ENCODE data around the gene SLC6A6.
"Not testable (repeated sequence)": the region's sequence is repeated elsewhere in the genome, so short reads cannot be mapped to it uniquely, and the experiment has no call there.

SLC6A6 gene

DNA sequence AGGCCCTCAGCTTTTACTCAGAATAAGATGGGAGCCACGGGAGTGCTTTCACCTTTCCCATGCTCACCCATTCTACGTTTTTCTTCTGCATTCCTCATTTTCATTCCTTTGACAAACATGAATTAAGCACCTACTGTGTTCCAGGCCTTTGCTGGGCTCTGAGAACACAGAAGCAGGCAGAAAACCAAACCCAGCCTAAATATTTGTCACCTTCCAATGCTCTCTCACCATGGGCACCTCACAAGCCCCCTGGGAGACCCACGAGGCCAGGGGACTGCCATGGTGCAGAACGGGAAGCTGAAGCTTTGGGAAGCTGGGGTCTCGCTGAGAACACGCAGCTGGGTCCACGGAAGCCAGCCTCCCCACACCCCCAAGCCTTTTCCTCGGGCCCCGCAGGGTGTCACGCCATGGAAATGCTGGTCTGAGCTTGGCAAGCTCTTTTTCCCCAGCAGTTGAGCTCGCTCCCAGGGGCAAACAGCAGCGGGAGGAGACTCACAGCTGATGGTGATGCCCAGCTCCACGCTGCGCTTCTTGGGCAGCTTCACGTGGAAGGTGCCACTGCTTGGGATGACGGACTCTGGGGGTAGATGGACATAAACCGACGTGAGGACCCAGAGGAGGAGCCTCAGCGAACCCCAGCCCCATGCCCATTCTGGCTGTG lies 110.0 kb downstream of the SLC6A6 start:
- no peaks in the 10 kb centered on the region; the same call in none of the 2 replicates for H3K27me3 ChIP-seq (replicated peaks; ENCODE audit: control insufficient read depth, insufficient read depth, low read length)
- TF ChIP-seq, protein P1, sequence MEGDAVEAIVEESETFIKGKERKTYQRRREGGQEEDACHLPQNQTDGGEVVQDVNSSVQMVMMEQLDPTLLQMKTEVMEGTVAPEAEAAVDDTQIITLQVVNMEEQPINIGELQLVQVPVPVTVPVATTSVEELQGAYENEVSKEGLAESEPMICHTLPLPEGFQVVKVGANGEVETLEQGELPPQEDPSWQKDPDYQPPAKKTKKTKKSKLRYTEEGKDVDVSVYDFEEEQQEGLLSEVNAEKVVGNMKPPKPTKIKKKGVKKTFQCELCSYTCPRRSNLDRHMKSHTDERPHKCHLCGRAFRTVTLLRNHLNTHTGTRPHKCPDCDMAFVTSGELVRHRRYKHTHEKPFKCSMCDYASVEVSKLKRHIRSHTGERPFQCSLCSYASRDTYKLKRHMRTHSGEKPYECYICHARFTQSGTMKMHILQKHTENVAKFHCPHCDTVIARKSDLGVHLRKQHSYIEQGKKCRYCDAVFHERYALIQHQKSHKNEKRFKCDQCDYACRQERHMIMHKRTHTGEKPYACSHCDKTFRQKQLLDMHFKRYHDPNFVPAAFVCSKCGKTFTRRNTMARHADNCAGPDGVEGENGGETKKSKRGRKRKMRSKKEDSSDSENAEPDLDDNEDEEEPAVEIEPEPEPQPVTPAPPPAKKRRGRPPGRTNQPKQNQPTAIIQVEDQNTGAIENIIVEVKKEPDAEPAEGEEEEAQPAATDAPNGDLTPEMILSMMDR (IDR thresholded peaks at IDR 0.05; ENCODE audit: insufficient read depth, low read length, poor library complexity, severe bottlenecking) = no peak
- no peak for DNase-seq (ENCODE audit: extremely low read depth, insufficient read length)

DNA sequence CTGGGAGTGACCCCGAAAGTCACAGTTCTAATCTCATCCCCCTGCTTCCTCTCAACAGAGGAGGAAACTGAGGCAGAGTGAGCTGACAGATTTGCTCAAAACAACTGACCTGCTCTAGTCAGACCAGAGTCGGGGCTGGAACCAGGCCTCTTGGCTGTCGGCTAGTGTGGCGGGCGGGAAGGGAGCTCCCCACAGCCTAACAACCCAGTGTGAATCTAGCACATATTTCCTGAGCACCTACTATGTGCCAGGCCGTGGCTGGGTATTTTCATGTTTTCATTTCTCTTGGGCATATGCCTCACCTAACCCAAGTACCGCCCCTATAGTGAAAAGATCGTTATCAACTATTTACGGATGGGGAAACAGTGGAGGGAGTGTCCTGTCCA lies 110.5 kb downstream of the SLC6A6 start:
- TF ChIP-seq, protein P1 (IDR thresholded peaks at IDR 0.05; ENCODE audit: insufficient read depth, low read length, poor library complexity, severe bottlenecking) = no peak
- no peaks in the 10 kb centered on the region; the same call in none of the 2 replicates for H3K27me3 ChIP-seq (replicated peaks; ENCODE audit: control insufficient read depth, insufficient read depth, low read length)
- no peak for DNase-seq (ENCODE audit: extremely low read depth, insufficient read length)
- H3K4me3 ChIP-seq (replicated peaks; ENCODE audit: low read depth, low read length) = no peak overlapping the region
- H3K36me3 ChIP-seq (ENCODE audit: control insufficient read depth, insufficient read depth, low read length) = no peaks in the 10 kb centered on the region

More for the DNA sequence above, 110.0 kb downstream of the SLC6A6 start:
- H3K36me3 ChIP-seq (ENCODE audit: control insufficient read depth, insufficient read depth, low read length) = no peaks in the 10 kb centered on the region
- H3K4me3 ChIP-seq (replicated peaks; ENCODE audit: low read depth, low read length) = no peak overlapping the region

DNA sequence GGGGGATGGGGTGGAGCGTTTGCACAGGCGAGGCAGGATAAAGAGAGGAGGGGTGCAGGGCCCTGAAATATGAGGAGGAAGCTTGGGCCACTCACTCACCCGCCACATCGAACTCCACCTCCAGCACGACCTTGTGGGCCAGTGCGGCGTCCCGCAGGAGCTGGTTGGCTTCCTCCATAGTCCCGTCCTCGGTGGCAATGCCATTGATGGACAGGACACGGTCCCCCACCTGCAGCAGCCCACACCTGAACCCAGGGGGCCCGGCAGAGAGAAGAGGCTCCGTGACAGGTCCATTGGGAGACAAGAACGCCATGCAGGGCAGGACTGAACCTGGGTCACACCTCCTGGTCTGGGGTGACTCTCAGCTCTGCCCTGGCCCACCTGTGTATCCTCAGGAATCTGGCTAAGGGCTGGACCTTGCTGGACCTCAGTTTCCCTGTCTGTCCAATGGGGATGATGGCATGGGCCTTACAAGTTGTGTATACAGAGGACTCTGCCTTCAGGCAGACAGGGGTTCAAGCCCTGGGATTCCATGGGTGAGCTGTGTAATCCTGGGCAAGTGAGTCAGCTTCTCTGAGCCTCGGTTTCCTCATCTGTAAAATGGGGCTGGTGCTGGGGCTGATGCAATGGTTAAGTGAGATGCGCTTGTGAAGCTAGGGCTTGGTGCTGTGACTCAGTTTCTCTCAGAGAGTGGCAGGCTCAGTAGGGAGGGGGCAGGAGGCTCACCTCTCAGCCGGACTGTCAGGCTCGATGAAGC lies 111.3 kb downstream of the SLC6A6 start:
- Histone ChIP-seq H3K36me3 (ENCODE audit: control insufficient read depth, insufficient read depth, low read length) (no peaks in the 10 kb centered on the region), H3K27me3 (replicated peaks; ENCODE audit: control insufficient read depth, insufficient read depth, low read length) (no peaks in the 10 kb centered on the region; the same call in none of the 2 replicates), H3K4me3 (replicated peaks; ENCODE audit: low read depth, low read length) (no peak overlapping the region)
- TF ChIP-seq, protein P1 (IDR thresholded peaks at IDR 0.05; ENCODE audit: insufficient read depth, low read length, poor library complexity, severe bottlenecking) = no peak
- DNase-seq (ENCODE audit: extremely low read depth, insufficient read length) = no peak

DNA sequence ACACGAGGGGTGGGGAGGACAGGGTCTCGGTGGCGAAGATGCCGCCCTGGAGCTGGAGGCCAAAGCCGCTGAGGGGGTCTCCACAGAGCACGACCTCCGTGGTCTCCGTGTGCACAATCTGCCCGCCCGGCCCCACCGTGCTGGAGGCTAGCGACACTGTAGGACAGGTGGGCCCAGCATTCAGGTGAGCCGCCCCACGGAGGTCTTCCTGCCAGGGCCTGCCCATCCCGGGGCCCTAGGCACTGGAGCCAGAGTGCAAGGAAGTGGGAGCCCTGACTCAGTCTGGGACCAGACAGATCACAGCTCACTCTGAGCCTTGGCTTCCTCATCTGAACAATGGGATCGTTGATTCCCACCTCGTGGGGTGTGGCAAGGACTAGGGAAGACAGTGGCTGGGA lies 111.9 kb downstream of the SLC6A6 start:
- Histone ChIP-seq H3K4me3 (replicated peaks; ENCODE audit: low read depth, low read length) (no peak overlapping the region), H3K36me3 (ENCODE audit: control insufficient read depth, insufficient read depth, low read length) (no peaks in the 10 kb centered on the region), H3K27me3 (replicated peaks; ENCODE audit: control insufficient read depth, insufficient read depth, low read length) (no peaks in the 10 kb centered on the region; the same call in none of the 2 replicates)
- no peak for DNase-seq (ENCODE audit: extremely low read depth, insufficient read length)
- TF ChIP-seq, protein P1 (IDR thresholded peaks at IDR 0.05; ENCODE audit: insufficient read depth, low read length, poor library complexity, severe bottlenecking) = no peak

DNA sequence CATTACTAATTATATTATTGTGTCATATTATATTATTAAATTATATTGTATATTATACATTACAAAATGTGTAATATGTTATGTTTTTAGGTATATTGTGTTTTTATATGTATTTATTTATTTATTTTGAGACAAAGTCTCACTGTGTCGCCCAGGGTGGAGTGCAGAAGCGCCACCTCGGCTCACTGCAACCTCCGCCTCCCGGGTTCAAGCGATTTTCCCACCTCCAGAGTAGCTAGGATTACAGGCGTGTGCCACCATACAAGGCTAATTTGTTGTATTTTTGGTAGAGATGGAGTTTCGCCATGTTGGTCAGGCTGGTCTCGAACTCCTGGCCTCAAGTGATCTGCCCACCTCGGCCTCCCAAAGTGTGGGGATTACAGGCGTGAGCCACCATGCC lies 113.1 kb downstream of the SLC6A6 start:
- H3K36me3 ChIP-seq (ENCODE audit: control insufficient read depth, insufficient read depth, low read length); H3K27me3 ChIP-seq (replicated peaks; ENCODE audit: control insufficient read depth, insufficient read depth, low read length); H3K4me3 ChIP-seq (replicated peaks; ENCODE audit: low read depth, low read length); DNase-seq (ENCODE audit: extremely low read depth, insufficient read length): not testable (repeated sequence)

DNA sequence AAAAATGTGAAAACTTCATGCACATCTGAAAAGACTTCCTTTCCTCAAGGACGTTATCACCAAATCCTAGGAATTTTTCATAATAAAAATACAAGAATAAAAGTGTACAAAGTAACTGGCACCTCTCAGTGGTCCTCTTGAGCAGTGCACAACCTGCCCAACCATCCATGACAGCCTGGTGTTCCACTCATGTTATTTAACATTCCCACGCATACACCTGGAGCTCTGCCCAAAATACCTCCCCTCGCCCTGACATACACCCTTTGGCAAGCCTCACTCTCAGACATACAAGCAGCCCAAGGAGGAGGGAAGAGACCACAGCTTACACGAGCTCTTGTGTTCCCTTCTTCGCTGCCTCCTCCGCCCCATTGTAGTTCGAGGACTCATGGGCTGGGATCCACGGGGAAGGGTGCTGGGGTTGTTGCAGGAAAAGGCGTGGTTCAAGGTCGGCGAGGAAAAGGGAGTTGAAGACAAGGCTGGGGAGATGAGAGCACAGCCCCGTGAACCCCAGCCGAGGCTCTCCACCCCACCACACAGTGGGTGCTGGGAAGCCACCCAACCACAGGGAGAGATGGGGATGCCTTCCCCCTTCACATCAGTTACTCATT lies 114.4 kb downstream of the SLC6A6 start:
- TF ChIP-seq, protein P1 (IDR thresholded peaks at IDR 0.05; ENCODE audit: insufficient read depth, low read length, poor library complexity, severe bottlenecking) = no peak
- Histone ChIP-seq H3K36me3 (ENCODE audit: control insufficient read depth, insufficient read depth, low read length) (no peaks in the 10 kb centered on the region), H3K27me3 (replicated peaks; ENCODE audit: control insufficient read depth, insufficient read depth, low read length) (peaks cover 2% of the 10 kb centered on the region), H3K4me3 (replicated peaks; ENCODE audit: low read depth, low read length) (no peak overlapping the region)
- DNase-seq (ENCODE audit: extremely low read depth, insufficient read length) = no peak

Measured in GM06990 (cell line).